H1 (cell line): ENCODE data around the gene DYNC2H1. TPM values are rescaled to one million over a fixed set of nuclear protein-coding genes. Genes with fewer than 3 reads are reported as not detected.

Experiments used
- CTCF ChIA-PET: fragments of 300-600 bp; sonication (Branson Sonifier 250); formaldehyde crosslinking; loops from one replicate; lab custom pipeline; 2021; ENCODE audit not compliant: partially characterized antibody; lab: Charles Lee
- POLR2A ChIA-PET: fragments of 300-600 bp; sonication (Branson Sonifier 250); formaldehyde crosslinking; loops from one replicate; lab custom pipeline; 2021; ENCODE audit warnings: inconsistent platforms; ENCODE audit not compliant: partially characterized antibody; lab: Charles Lee
- DNase-seq, 2 experiments: peaks; one replicate each; pipeline versions ENCODE4 v3.0.0 to v3.0.0-alpha.2; 2010 to 2022; ENCODE audit warnings: low spot score in 2 of 2, low read depth in 1 of 2, mixed read lengths in 1 of 2
- FAIRE-seq: peaks from 2 replicates; lab custom pipeline; 2011; peaks lifted over from hg19 to GRCh38; lab: Jason Lieb, UNC
- H2AFZ ChIP-seq: 2 replicates; pipeline ENCODE4 v1.8.1; 2012; ENCODE audit warnings: low read length, inconsistent platforms
- H2AK5ac ChIP-seq: 2 replicates; pipeline ENCODE4 v1.6.1; 2013; ENCODE audit warnings: low read depth, low read length
- H2BK120ac ChIP-seq: replicated peaks from 2 replicates; pipeline ENCODE3; 2013; ENCODE audit warnings: low read depth, low read length, inconsistent platforms
- H2BK12ac ChIP-seq: 2 replicates; pipeline ENCODE4 v1.6.1; 2013; ENCODE audit warnings: low read depth, low read length
- H2BK15ac ChIP-seq: 2 replicates; pipeline ENCODE4 v1.6.1; 2013; ENCODE audit warnings: low read length
- H2BK20ac ChIP-seq: 2 replicates; pipeline ENCODE4 v1.6.1; 2013; ENCODE audit warnings: low read length
- H2BK5ac ChIP-seq: 2 replicates; pipeline ENCODE4 v1.6.1; 2013; ENCODE audit warnings: low read depth, low read length
- H3K14ac ChIP-seq: 2 replicates; pipeline ENCODE4 v1.6.1; 2013; ENCODE audit warnings: inconsistent platforms; ENCODE audit not compliant: insufficient read length
- H3K18ac ChIP-seq: 2 replicates; pipeline ENCODE4 v1.6.1; 2013; ENCODE audit warnings: low read length; ENCODE audit errors: extremely low read depth
- H3K23ac ChIP-seq: 2 replicates; pipeline ENCODE4 v1.6.1; 2013; ENCODE audit warnings: inconsistent platforms; ENCODE audit not compliant: insufficient read length
- H3K23me2 ChIP-seq: 2 replicates; pipeline ENCODE4 v1.6.1; 2013; ENCODE audit warnings: low read depth, low read length
- H3K27ac ChIP-seq: 2 replicates; pipeline ENCODE4 v1.6.1; 2011; ENCODE audit warnings: low read depth, low read length, inconsistent platforms
- H3K27me3 ChIP-seq, 4 experiments: replicated peaks in 1 of 4; 1 replicate in 1 of 4; 2 replicates in 3 of 4; pipeline versions ENCODE4 v1.6.1 to v1.8.1; 2011 to 2013; ENCODE audit warnings: low read length in 3 of 4, mild to moderate bottlenecking in 3 of 4, inconsistent platforms in 2 of 4, mixed read lengths in 2 of 4, moderate library complexity in 1 of 4; ENCODE audit not compliant: control insufficient read depth in 3 of 4, insufficient read depth in 3 of 4; ENCODE audit errors: extremely low read depth in 1 of 4
- H3K36me3 ChIP-seq, 4 experiments: 2 replicates each; pipeline versions ENCODE4 v1.6.1 to v1.8.1; 2011 to 2013; ENCODE audit warnings: mild to moderate bottlenecking in 4 of 4, low read length in 3 of 4, moderate library complexity in 2 of 4, control low read depth in 1 of 4, inconsistent platforms in 1 of 4; ENCODE audit not compliant: insufficient read depth in 4 of 4, control insufficient read depth in 2 of 4
- H3K4ac ChIP-seq: replicated peaks from 2 replicates; pipeline ENCODE3; 2013; ENCODE audit warnings: low read length, low read depth, mixed read lengths, inconsistent platforms; ENCODE audit not compliant: insufficient read length
- H3K4me1 ChIP-seq, 4 experiments: replicated peaks in 1 of 4; 1 replicate in 1 of 4; 2 replicates in 3 of 4; pipeline versions ENCODE4 v1.6.1 to v1.8.1; 2011 to 2013; ENCODE audit warnings: low read length in 3 of 4, inconsistent platforms in 2 of 4, mixed read lengths in 1 of 4; ENCODE audit not compliant: insufficient read depth in 4 of 4, control insufficient read depth in 3 of 4
- H3K4me2 ChIP-seq, 2 experiments: 2 replicates each; pipeline versions ENCODE4 v1.6.1 to v1.8.1; 2011 to 2013; ENCODE audit warnings: low read depth in 2 of 2, low read length in 2 of 2, control low read depth in 1 of 2, inconsistent platforms in 1 of 2, mild to moderate bottlenecking in 1 of 2; ENCODE audit not compliant: insufficient read depth in 1 of 2
- H3K4me3 ChIP-seq, 4 experiments: fragments of 200-600, 300-600 bp in 1 of 4; sonication (generic), shearing (Covaris generic), sonication (Bioruptor Twin) in 1 of 4; 2 replicates each; pipeline versions ENCODE4 v1.5.1 to v1.8.1; 2011 to 2016; ENCODE audit warnings: low read length in 4 of 4, low read depth in 3 of 4, control low read depth in 2 of 4, inconsistent platforms in 2 of 4, mild to moderate bottlenecking in 2 of 4, mixed read lengths in 1 of 4, moderate library complexity in 1 of 4; ENCODE audit not compliant: insufficient read depth in 2 of 4; ENCODE audit errors: extremely low read depth in 1 of 4
- H3K56ac ChIP-seq: replicated peaks from 2 replicates; pipeline ENCODE3; 2013; ENCODE audit warnings: low read depth, mild to moderate bottlenecking, mixed read lengths, low read length, inconsistent platforms; ENCODE audit not compliant: insufficient read length
- H3K79me1 ChIP-seq: 2 replicates; pipeline ENCODE4 v1.6.1; 2013; ENCODE audit warnings: low read depth, low read length, control low read depth
- H3K79me2 ChIP-seq, 2 experiments: 2 replicates each; pipeline versions ENCODE4 v1.6.1 to v1.8.1; 2012 to 2013; ENCODE audit warnings: low read length in 2 of 2, mild to moderate bottlenecking in 2 of 2, inconsistent platforms in 1 of 2; ENCODE audit not compliant: insufficient read depth in 2 of 2, control insufficient read depth in 1 of 2
- H3K9ac ChIP-seq, 4 experiments: replicated peaks in 1 of 4; 1 replicate in 1 of 4; 2 replicates in 3 of 4; pipeline versions ENCODE4 v1.6.1 to v1.8.1; 2011 to 2013; ENCODE audit warnings: low read depth in 3 of 4, low read length in 3 of 4, control low read depth in 2 of 4, mild to moderate bottlenecking in 2 of 4, moderate library complexity in 2 of 4, inconsistent platforms in 1 of 4; ENCODE audit errors: extremely low read depth in 1 of 4
- H3K9me3 ChIP-seq, 2 experiments: 2 replicates each; pipeline versions ENCODE4 v1.6.1 to v1.8.1; 2012 to 2013; ENCODE audit warnings: mild to moderate bottlenecking in 2 of 2, moderate library complexity in 2 of 2, control low read depth in 1 of 2, inconsistent platforms in 1 of 2, low read depth in 1 of 2, low read length in 1 of 2, mixed read lengths in 1 of 2; ENCODE audit not compliant: insufficient read depth in 2 of 2
- H4K20me1 ChIP-seq, 2 experiments: replicated peaks in 1 of 2; 2 replicates each; pipeline versions ENCODE3 to v1.8.1; 2011 to 2013; ENCODE audit warnings: inconsistent platforms in 2 of 2, low read length in 2 of 2, mild to moderate bottlenecking in 1 of 2; ENCODE audit not compliant: insufficient read depth in 2 of 2, control insufficient read depth in 1 of 2
- H4K5ac ChIP-seq: 2 replicates; pipeline ENCODE4 v1.6.1; 2013; ENCODE audit warnings: low read length, low read depth, mixed read lengths, inconsistent platforms; ENCODE audit not compliant: insufficient read length
- H4K8ac ChIP-seq: 2 replicates; pipeline ENCODE4 v1.8.0; 2013; ENCODE audit warnings: mild to moderate bottlenecking, moderate library complexity, low read length, inconsistent platforms; ENCODE audit not compliant: insufficient read depth; ENCODE audit errors: extremely low read depth
- H4K91ac ChIP-seq: replicated peaks from 2 replicates; pipeline ENCODE3; 2013; ENCODE audit warnings: low read length, mixed read lengths, inconsistent platforms; ENCODE audit not compliant: insufficient read length
- GABPA ChIP-seq: IDR thresholded peaks from 2 replicates; pipeline ENCODE4 v1.6.1; 2011; ENCODE audit warnings: mild to moderate bottlenecking, low read length, moderate library complexity, borderline replicate concordance; ENCODE audit not compliant: insufficient read depth
- NANOG ChIP-seq: IDR thresholded peaks from 2 replicates; pipeline ENCODE4 v1.6.1; 2011; ENCODE audit warnings: low read length, low read depth, mild to moderate bottlenecking, inconsistent platforms; ENCODE audit not compliant: insufficient read depth, poor library complexity, severe bottlenecking
- polyA plus RNA-seq, 7 experiments: library from polyadenylated mRNA; depleted of rRNA in 3 of 7; stranded (reverse) in 5 of 7; unstranded in 2 of 7; fragments of >200 nt in 5 of 7; fragments of 200-250 nt in 2 of 7; gene quantifications; 1 replicate in 5 of 7; 2 replicates in 1 of 7; 4 replicates in 1 of 7; pipeline versions ENCODE4 v1.2.1 to v1.2.3, GENCODE V29; 2011 to 2013; ENCODE audit warnings: missing spikeins in 2 of 7, mixed read lengths in 2 of 7
- total RNA-seq: library from RNA; stranded (reverse); fragmentation: NEBNext Ultra II Directional; extraction: Animal tissue kit (Norgen Biotek cat#: 25700); gene quantifications from 2 replicates; pipeline ENCODE4 v1.2.1, GENCODE V29; 2021

Gene DYNC2H1
- total and polyA plus RNA-seq, 2 of the 8 experiments (the other 6 are each of a cell fraction or from before 2014, with no cell fraction given): 6.2 to 12.0 TPM

DNA sequence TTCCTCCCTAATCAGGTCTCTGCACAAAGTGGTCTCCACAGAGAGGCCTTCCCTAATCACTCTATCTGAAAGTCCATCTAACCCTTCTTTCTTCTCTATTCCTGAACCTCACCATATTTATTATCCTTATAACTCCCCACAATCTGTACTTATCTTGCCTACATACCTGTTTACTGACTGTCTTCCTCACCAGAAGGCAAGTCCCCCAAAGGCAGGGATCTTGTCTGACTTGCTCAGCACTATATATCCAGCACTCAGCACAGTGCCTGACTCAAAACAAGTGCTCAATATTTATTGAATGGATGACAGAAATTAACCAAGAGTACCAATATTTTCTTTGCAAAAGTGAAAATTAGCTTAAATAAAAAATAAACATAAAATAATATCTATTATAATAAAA is 22.8 kb upstream of the DYNC2H1 start:
- Histone ChIP-seq H3K14ac (no peak overlapping the region), H2BK20ac (no peak overlapping the region), H2BK120ac (no peak overlapping the region), H3K27ac (no peak overlapping the region), H2AK5ac (no peak overlapping the region), H3K79me1 (no peaks in the 10 kb centered on the region), H3K4me3 (no peak overlapping the region), H3K36me3 (peaks cover 2 to 81% (median 14%) of the 10 kb centered on the region in 4 experiments; a peak in 7 of 8 replicates), H4K8ac (no peak overlapping the region), H3K4me2 (no peak overlapping the region), H3K27me3 (no peaks in the 10 kb centered on the region), H3K4me1 (no peaks in the 10 kb centered on the region), H3K9me3 (no peaks in the 10 kb centered on the region), H2BK12ac (no peak overlapping the region), H2BK5ac (no peak overlapping the region), H2BK15ac (no peak overlapping the region), H3K79me2 (peaks cover 10 to 93% of the 10 kb centered on the region in 2 experiments), H4K91ac (no peak overlapping the region), H4K20me1 (peaks cover 2 to 5% of the 10 kb centered on the region in 2 experiments), H3K9ac (no peak overlapping the region), H3K23ac (no peak overlapping the region), H3K4ac (no peak overlapping the region), H3K18ac (no peak overlapping the region), H3K23me2 (no peaks in the 10 kb centered on the region), H3K56ac (no peak overlapping the region), H4K5ac (no peak overlapping the region), H2AFZ (no peak overlapping the region)
- DNase-seq: no peak
- FAIRE-seq: no peak
- POLR2A ChIA-PET: interaction anchor here (0.8 kb wide), 1 partner anchor 8 kb away, joined by 3 read pairs; no protein-coding TSS in a partner anchor
- CTCF ChIA-PET: interaction anchor here (1.0 to 2.2 kb wide), 2 partner anchors 22 to 32 kb away, joined by 4 to 8 read pairs; partner anchors contain the start of gene DYNC2H1
- no peak for TF ChIP-seq NANOG
- TF ChIP-seq GABPA: no peak
